Tibial nerve (tissue), 3 donors: ENCODE measurements around the gene ARFRP1.

Experiments used
- POLR2A ChIP-seq, 2 donors: fragments of 450-650 bp; IDR thresholded peaks; one replicate each; pipeline ENCODE4 v1.6.1; 2017; ENCODE audit warnings: antibody characterized with exemption in 2 of 2, mild to moderate bottlenecking in 2 of 2, moderate library complexity in 2 of 2
- TF ChIP-seq, protein P1 (sequence below), 5 experiments: fragments of 200-600 bp in 3 of 5; fragments of 450-650 bp in 2 of 5; sonication (generic) in 3 of 5; IDR thresholded peaks; one replicate each; pipeline ENCODE4 v1.5.1; 2016 to 2019; ENCODE audit warnings: antibody characterized with exemption in 5 of 5, mild to moderate bottlenecking in 3 of 5, moderate library complexity in 2 of 5

DNA sequence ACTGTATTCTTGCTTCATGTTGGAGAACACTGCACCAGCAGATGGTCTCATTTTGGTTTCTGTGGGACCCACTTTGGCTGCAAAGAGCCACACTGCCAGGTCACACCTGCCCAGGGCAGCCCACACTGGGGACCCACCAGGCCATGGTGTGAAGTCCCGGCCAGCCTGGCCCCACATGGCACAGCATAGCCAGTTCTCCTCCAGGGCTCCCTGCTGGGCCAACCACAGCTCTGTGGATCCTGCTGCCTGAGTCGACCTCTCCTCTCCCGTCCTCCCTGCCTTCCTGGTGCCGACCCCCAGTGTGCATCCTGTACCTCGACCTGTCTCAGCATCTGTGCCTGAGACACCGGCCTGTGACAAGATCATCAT lies 3.0 kb downstream of the ARFRP1 start:
- no peak for TF ChIP-seq POLR2A (IDR thresholded peaks at IDR 0.05)
- TF ChIP-seq, protein P1, sequence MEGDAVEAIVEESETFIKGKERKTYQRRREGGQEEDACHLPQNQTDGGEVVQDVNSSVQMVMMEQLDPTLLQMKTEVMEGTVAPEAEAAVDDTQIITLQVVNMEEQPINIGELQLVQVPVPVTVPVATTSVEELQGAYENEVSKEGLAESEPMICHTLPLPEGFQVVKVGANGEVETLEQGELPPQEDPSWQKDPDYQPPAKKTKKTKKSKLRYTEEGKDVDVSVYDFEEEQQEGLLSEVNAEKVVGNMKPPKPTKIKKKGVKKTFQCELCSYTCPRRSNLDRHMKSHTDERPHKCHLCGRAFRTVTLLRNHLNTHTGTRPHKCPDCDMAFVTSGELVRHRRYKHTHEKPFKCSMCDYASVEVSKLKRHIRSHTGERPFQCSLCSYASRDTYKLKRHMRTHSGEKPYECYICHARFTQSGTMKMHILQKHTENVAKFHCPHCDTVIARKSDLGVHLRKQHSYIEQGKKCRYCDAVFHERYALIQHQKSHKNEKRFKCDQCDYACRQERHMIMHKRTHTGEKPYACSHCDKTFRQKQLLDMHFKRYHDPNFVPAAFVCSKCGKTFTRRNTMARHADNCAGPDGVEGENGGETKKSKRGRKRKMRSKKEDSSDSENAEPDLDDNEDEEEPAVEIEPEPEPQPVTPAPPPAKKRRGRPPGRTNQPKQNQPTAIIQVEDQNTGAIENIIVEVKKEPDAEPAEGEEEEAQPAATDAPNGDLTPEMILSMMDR (IDR thresholded peaks at IDR 0.05), result no peak
